Stimulated activated CD8-positive, alpha-beta memory T cell treated with anti-CD3 and anti-CD28 coated beads, Interleukin-4, amount 100 ng/mL, for 1 hour (primary cell): ENCODE results near the gene CSRNP3.

ENCODE experiments used
- DNase-seq, 2 donors: peaks; one replicate each; pipeline ENCODE4 v3.0.0-alpha.2; 2020; ENCODE audit warnings: low read depth in 2 of 2, low spot score in 1 of 2

CSRNP3 gene

DNA sequence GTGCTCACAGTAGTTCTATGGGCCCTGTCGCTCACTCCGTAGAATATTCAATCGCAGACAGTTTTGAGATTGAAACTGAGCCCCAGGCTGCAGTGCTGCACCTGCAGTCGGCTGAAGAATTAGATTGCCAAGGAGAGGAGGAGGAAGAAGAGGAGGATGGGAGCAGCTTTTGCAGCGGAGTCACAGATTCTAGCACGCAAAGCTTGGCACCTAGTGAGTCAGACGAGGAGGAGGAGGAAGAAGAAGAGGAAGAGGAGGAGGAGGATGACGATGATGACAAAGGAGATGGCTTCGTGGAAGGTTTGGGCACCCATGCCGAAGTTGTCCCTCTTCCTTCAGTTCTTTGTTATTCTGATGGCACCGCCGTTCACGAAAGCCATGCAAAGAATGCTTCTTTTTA is 209.4 kb downstream of the CSRNP3 start:
- DNase-seq = no peak

DNA sequence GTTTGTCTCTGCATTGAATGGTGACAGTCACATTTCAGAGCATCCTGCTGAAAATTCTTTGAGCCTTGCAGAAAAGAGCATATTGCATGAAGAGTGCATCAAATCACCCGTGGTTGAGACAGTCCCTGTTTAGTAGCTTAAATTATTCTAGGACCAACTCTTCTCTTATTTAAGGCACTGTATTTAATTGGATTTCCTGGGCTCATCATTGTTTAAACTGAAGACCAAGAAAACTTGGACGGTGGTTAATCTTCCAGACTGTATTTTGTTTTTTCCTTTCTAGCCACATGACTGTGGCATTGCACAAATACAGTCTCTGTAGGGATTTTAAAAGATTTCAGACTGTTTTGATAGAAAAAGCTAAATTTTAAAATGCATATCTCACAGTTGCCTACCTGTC is 210.1 kb downstream of the CSRNP3 start:
- no peak for DNase-seq

DNA sequence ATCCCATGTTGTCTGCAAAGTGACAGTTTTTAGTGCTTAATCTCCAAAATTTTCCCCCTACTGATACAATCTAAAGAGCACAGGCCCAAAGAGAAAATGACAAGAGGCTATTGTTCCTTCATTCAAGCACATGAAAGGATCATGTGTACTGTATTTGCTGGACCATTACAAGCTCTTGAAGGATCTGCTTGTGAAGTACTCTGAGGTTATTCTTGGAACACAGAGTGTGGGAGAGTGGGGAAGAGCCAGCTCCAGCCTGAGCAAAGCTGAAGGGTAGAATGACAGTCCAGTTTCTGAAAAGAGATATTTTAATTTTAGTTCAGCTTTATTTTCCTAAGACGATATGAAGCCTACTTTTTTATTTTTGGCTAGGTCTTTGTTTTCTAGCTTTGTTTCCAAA is 212.3 kb downstream of the CSRNP3 start:
- no peak for DNase-seq

DNA sequence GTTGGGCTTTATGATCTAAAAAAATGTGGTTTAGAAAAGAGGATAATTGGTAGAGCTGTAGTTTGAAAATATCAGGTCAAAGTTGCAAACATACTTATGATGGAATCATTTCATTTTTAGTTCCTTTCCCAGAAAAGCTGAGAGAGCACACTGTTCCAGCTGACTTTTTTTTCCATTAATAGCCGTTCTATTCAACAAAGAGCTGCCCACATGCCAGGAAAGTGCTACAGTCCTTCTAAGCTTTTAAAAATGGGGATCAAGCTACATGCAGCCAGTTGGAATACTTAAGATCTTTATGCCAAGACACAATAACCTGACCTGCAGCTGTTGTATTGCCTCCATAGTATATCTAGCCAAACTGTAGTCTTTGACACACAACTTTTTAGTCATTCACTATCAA is 213.0 kb downstream of the CSRNP3 start:
- no peak for DNase-seq

DNA sequence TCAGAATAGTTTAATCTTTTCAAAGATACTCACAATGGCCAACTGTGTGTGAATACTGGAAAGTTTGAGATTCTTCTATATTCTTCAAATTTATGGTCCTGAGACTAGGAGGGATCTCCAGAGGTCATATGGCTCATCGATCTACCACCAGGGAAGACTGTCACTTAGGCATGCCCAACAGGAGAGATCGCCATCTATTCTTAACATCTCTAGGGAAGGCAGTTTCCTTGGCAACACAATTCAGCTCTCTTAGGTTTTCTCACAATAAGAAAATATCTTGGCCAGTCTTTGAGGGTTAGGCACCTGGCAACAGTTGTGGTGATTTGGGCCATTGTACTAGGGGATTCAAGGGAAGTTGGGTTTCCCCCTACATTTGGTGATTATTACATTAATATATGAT is 217.3 kb downstream of the CSRNP3 start:
- no peak for DNase-seq

DNA sequence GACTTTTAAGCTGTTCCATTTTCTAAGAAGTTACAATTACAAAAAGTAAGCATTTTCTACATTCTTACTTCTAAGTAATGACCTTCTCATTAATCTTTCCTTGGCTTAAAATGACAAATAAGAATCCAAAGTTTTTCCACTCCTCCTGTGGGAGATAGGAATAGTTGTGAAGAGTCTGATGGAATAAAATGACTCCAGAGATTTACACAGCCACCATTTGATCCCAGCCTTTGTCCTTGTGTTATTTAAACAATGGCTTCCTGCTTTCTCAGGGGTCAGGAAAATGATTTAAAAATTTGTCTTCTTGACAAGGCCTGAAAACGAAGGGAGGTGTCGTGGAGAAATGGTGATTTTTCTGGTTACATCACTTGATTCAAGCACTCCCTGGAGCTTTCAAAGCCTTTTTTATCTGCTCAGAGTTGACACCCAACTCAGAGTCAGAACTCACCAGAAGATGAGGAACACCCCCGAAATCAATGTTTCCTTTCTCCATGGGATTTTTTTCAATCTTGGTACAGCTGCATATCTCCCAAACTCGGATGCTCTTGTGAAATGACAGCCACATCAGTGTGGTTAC is 218.0 kb downstream of the CSRNP3 start:
- DNase-seq = no peak

DNA sequence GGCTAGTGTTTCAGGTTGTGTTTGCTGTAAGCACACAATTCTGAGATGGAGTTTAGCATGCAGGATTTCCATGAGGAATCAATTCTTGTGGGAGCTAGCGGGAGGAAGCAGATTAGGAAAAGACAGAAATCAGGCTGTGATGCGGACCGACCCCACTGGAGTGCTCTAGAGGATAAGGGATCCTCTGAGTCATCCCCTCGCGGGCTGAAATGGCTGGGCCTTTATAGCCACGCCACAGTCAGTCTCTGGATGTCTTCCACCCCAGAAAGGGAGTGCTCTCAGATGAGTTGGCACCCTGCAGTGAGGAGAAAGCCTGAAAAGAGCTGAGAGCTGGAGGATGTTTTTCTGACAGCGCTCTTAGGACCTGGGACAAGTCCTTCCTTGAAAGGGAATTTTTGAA is 222.1 kb downstream of the CSRNP3 start:
- DNase-seq = no peak

DNA sequence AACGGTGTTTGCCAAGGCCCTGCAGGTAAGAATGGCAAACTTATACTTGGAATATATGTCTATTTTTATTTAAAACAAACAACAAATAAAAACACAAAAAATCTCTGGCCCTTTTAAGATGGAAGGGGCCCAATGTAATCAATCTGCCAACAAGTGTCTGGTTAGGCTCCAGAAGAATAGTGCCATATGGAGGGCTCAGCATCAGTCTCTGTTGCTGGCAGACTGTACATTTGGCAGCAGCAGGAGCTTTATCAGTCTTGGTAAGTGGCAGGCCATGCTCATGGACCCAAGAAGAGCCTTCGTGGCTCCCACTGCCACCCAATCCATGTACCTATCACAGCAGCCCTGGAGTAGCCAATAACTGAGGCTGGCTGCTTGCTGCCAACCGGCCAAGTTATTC is 223.4 kb downstream of the CSRNP3 start:
- DNase-seq = no peak

DNA sequence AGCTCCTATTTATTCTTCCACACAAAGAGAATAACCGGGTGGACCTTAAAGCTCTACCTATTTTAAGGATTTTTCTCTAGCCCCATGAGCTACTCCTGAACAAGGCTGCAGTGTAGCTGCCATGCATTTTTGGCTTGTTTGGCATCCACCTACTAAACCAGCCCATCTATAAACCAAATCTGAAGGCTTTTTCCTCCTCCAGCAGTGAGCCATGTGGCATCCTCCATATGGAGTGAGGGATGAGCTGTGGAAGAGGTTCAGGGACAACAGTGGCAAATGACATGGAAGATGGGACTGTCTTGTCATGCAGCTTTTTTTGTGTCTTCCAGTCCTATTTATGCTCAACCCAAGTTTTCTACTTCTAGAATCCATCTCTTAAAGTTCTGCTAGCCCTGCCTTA is 224.3 kb downstream of the CSRNP3 start:
- DNase-seq = no peak

DNA sequence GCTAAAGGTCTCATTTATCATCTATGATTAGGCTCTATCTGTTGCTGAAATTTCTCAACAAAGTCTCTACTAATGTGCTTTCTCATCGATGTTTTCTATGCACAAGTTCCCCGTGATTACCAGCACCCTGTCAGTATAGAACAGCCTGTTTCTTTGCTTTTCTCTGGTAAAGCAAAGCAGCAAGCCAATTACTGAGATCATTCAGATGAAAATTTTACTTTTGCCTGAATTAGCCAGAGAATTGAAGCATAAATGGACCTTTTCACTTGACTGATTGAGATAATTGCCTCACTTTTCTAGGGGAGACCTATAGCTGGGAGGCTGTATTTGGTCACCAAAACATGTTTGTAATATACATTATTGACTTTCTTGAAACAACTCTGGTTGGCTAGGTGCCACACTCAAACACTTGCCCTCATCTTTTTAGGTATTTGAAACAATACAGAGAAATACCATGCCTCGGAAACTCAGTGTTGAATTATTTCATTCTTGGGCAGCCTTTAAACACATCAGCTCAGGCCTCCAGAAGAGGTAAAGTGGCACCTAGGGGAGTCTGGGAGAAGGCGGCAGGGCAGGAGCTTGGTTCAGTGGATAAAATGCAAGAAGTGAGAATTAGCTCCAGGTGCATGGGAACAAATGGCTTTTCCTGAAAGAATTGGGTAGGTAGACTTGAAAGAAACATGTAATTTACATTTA is 228.4 kb downstream of the CSRNP3 start:
- no peak for DNase-seq

DNA sequence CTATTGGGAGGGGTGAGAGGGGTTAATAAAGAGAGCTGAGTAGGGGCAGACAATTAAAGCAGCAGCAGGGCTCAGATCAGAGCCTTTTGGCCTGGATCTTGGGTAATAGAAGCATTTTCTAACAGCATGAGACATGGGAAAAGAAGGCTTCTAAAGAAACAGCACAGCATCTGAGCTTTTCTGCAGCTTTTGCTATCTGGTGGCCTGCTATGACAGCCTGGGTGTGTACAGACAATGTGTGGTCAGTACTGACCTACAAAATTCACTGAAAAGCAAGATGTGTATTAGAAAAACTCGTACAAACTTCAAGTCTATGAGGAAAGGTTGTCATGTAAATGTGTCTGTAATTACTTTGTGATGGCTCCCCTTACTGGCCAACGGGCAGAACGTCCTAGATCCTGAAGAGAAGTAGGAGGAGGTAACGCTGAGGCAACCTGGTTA is 229.0 kb downstream of the CSRNP3 start:
- no peak for DNase-seq

DNA sequence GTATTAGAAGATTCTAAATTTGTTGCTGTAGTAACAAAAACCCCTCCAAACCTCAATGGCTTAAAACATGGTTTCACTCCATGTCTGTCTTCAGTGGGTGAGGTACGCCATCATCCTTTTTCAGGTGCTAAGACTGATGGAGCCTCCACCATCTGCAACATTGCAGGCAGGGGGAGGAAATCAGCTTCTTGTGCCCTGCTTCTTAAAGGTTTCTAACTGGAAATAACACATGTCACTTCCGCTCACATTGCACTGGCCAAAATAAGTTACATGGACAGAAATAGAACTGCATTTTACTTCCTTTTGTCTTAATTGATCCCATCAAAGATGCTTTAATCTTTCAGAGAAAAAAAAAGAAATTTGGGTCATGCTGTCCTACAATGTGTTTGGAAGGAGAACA is 230.4 kb downstream of the CSRNP3 start:
- no peak for DNase-seq

DNA sequence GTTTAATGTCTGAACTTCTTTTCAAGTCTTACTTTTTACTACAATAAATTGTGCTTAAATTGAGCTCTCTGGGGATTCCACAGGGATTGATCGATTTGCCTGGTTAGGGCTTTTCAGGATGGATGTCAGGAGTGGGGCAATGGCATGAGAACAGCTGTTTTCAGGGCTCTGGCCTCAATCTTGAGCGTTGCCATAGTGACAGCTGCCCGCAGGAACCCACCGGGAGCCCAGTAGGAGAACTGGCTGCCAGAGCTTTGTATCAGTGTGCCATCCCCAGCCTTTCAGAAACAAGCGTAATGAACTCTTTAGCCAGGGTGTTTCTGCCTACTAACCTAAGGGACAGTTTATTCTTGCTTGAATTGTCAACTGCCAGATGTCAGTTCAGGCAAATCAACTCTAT is 231.0 kb downstream of the CSRNP3 start:
- no peak for DNase-seq

DNA sequence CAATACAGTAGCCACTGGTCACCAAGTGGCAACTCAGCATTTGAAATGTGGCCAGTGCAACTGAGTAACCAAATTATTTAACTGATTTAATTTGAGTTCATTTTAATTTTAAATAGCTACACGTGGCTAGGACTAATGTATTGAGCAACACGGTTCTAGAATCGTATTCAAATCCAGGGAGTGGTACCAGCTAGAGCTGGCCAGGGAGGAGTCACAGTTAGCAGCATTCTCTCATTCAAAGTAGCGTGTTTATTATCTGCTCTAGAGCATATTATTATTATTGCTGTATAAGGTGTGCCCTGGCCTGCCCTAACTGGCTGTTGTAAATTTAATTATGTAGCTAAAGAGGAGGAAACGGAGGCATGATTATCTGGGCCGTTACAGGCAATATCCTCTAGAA is 231.6 kb downstream of the CSRNP3 start:
- no peak for DNase-seq

DNA sequence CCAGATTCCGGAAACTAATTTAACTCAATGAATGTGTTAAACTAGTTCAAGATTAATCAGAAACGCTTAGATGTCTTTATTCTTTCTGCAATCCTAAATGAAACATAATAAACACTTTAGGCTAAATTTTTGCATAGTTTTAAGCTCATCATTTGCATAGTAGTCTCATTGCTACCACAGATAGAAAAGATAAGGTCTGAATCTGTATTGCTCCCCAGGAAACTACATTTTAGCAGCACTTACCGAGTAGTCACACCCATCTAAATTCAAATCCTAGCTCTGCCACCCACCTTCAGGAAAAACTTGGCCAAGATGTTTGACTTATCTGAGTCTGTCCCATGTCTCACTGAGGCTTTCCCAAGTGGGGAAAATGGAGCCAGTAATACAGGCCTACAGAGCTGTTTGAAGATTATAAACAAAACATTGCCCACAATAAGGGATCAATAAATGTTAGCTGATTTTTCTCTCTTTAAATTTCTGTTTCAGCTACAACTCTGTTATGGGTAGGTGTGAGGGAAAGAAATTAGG is 237.5 kb downstream of the CSRNP3 start:
- no peak for DNase-seq

DNA sequence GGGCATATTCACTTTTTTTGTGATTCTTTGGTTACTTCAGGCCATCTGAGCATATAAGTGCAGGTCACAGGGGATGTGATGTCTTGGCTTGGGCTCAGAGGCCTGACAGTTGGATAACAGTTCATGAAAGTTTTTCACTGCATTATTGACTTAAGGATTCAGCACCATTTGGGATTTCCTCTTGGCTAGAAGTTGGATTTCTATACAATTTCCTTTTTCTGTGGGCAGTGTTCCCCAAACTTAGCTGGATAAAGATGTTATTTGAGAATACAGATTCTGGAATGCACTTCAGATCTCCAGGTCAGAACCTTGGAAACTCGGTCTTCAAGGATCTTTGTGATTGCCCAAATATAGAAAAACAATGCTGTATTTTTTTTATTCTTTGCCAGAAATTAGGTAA is 246.6 kb downstream of the CSRNP3 start:
- DNase-seq = no peak

DNA sequence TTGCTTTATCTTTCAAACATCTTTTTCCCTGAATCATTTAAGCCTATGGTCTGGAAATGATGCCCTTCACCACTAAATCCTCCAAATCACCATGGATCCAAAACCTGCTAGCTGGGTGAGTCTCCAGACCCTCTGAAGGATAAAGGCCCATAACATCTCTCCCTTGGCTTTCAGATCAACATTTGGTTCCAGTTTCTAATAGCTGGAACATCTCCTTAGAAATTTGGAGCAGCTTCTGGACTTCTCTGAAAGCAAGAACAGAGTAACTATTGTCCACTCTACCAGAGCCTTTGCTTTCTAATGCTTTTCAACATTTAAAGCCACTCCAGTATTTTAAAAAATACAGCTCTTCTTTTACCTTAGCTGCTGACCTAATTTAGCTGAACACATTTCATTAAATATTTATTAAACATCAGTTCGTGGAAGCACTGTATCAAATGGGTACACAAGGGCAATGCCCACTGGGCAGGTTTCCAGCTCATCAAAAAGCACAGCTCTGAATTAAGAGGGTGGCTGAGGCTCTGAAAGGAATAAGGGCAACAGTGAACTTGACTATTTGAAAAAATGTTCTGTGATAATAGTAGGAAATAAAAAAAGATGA is 249.2 kb downstream of the CSRNP3 start:
- no peak for DNase-seq

DNA sequence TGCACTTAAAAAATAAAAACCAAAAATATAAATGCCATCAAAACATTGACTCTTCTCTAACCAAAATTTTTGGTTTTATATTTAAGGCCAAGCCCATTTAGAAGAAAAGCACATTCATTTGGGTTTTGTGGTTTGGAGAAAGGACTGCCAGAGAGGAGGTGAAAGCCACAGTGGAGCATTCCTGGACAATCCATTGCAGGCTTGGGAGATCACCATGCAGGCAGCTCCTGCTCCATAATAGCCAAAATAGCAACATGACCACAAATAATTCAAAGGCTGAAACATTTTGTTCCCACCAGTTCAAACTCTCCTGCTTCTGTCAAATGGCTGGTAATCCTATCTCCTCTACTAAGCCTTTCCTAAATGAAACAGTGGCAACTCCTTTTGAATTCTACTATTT is 251.0 kb downstream of the CSRNP3 start:
- no peak for DNase-seq

DNA sequence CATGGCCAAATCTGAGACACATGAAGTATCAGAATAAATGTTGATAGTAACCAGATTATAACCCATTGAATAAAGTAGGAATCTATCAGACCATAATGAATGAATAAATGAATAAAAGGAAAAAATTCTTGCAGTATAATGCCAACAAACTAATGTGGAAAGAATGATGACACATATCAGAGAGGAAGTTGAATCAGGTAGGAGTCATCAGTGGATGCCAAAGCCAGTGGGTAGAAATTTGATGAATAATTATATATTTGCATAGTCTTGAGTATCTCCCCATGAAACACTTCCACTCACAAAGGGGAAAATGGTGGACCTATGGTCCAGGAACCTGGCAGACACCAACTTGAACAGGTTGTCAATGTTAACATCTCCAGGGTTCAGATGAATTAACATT is 255.9 kb downstream of the CSRNP3 start:
- no peak for DNase-seq
